ENCODE results near the gene COPS2. TPM values are rescaled to one million over a fixed set of nuclear protein-coding genes. Genes with fewer than 3 reads are reported as not detected.
"Not testable (repeated sequence)": the region's sequence is repeated elsewhere in the genome, so short reads cannot be mapped to it uniquely, and the experiment has no call there.

The COPS2 gene
- total RNA-seq, 2 donors from 2014 or later, result 34.4 to 38.2 TPM

- Histone ChIP-seq H3K9me3 (no peaks in the 10 kb centered on the region), H3K27me3 (no peaks in the 10 kb centered on the region), H3K4me1 (no peaks in the 10 kb centered on the region), H3K4me3 (no peak overlapping the region), H3K27ac (no peak overlapping the region), H3K36me3 (no peaks in the 10 kb centered on the region)
- TF ChIP-seq CTCF (IDR thresholded peaks at IDR 0.05), result no peak
- DNase-seq (ENCODE audit: low spot score), result no peak
Measured at GRCh38 chr15:49189631-49190030, 34.2 kb upstream of the COPS2 start.

- DNase-seq (ENCODE audit: low spot score), result no peak
- H3K36me3 ChIP-seq, result no peaks in the 10 kb centered on the region
- no peak overlapping the region for H3K27ac ChIP-seq
- no peaks in the 10 kb centered on the region for H3K9me3 ChIP-seq
- H3K27me3 ChIP-seq, result no peaks in the 10 kb centered on the region
- H3K4me1 ChIP-seq, result no peaks in the 10 kb centered on the region
- no peak for TF ChIP-seq CTCF (IDR thresholded peaks at IDR 0.05)
- no peak overlapping the region for H3K4me3 ChIP-seq
Measured at GRCh38 chr15:49188933-49189332, 33.5 kb upstream of the COPS2 start.

- Histone ChIP-seq H3K4me3 (no peak overlapping the region), H3K27ac (no peak overlapping the region), H3K9me3 (no peaks in the 10 kb centered on the region), H3K4me1 (no peaks in the 10 kb centered on the region), H3K36me3 (no peaks in the 10 kb centered on the region), H3K27me3 (no peaks in the 10 kb centered on the region)
- no peak for TF ChIP-seq CTCF (IDR thresholded peaks at IDR 0.05)
- DNase-seq (ENCODE audit: low spot score), result no peak
Measured at GRCh38 chr15:49187549-49188245, 32.3 kb upstream of the COPS2 start.

GRCh38 chr15:49185473-49185872 lies 30.1 kb upstream of the COPS2 start:
- Histone ChIP-seq H3K4me1 (no peaks in the 10 kb centered on the region), H3K4me3 (no peak overlapping the region), H3K27ac (no peak overlapping the region), H3K9me3 (no peaks in the 10 kb centered on the region), H3K27me3 (no peaks in the 10 kb centered on the region), H3K36me3 (no peaks in the 10 kb centered on the region)
- TF ChIP-seq CTCF (IDR thresholded peaks at IDR 0.05), result no peak
- no peak for DNase-seq (ENCODE audit: low spot score)

GRCh38 chr15:49183741-49184140 lies 28.3 kb upstream of the COPS2 start:
- not testable (repeated sequence) for H3K36me3 ChIP-seq; H3K27me3 ChIP-seq; H3K4me1 ChIP-seq; H3K9me3 ChIP-seq; H3K4me3 ChIP-seq; DNase-seq (ENCODE audit: low spot score); H3K27ac ChIP-seq

GRCh38 chr15:49182128-49182527 lies 26.7 kb upstream of the COPS2 start:
- no peak for TF ChIP-seq CTCF (IDR thresholded peaks at IDR 0.05)
- DNase-seq (ENCODE audit: low spot score), result no peak
- no peaks in the 10 kb centered on the region for H3K36me3 ChIP-seq
- H3K4me3 ChIP-seq, result no peak overlapping the region
- no peak overlapping the region for H3K27ac ChIP-seq
- no peaks in the 10 kb centered on the region for H3K9me3 ChIP-seq
- no peaks in the 10 kb centered on the region for H3K4me1 ChIP-seq
- H3K27me3 ChIP-seq, result no peaks in the 10 kb centered on the region

Measured in right atrium auricular region (tissue), 2 donors.